K562 (cell line): ENCODE measurements around the gene EDEM1. TPM values are rescaled to one million over a fixed set of nuclear protein-coding genes. Genes with fewer than 3 reads are reported as not detected.
A peak's percentile ranks its signal among the peaks of the same experiment; 100 is the strongest.

Experiments
- ATAC-seq: fragments of 200-7000 bp; cut with Tn5 transposase; 3 replicates; pipeline ENCODE4 v1.9.1; 2020; ENCODE audit warnings: moderate library complexity
- BruUV-seq: library from RNA; stranded (reverse); fragments of 400-500 nt; replicated peaks from 2 replicates; lab custom pipeline; 2021; lab: Mats Ljungman, UMichigan
- CTCF ChIA-PET: fragments of 300-600 bp; formaldehyde crosslinking; extraction: SDS; loops from one replicate; lab custom pipeline; 2021; ENCODE audit warnings: low intra/inter-chr PET ratio; lab: Yijun Ruan, JAX
- POLR2A ChIA-PET: fragments of 300-600, 350-650 bp; sonication (Branson Sonifier 250); formaldehyde crosslinking; extraction: SDS; loops from one replicate; lab custom pipeline; 2021; ENCODE audit warnings: antibody characterized with exemption, inconsistent platforms; lab: Yijun Ruan, JAX
- DNase-seq, 4 experiments: peaks; one replicate each; pipeline versions ENCODE4 v3.0.0 to v3.0.0-alpha.2; 2011 to 2018; ENCODE audit warnings: low spot score in 3 of 4, mixed read lengths in 3 of 4; ENCODE audit errors: extremely low read depth in 1 of 4
- FAIRE-seq: peaks from 2 replicates; lab custom pipeline; 2011; peaks lifted over from hg19 to GRCh38; lab: Jason Lieb, UNC
- H2AFZ ChIP-seq: 2 replicates; pipeline ENCODE4 v1.6.0; 2011; ENCODE audit warnings: low read depth, low read length, control low read depth, inconsistent platforms
- H3K27ac ChIP-seq: fragments of 200-600 bp; 3 replicates; pipeline ENCODE4 v1.8.0; 2011; ENCODE audit warnings: low read depth, mild to moderate bottlenecking, control low read depth, inconsistent platforms, low read length, moderate library complexity, mixed read lengths; ENCODE audit errors: extremely low read depth
- H3K27me3 ChIP-seq, 2 experiments: fragments of 300-600 bp in 1 of 2; 2 replicates in 1 of 2; 3 replicates in 1 of 2; pipeline versions ENCODE4 v1.6.0 to v1.8.0; 2011; ENCODE audit warnings: inconsistent platforms in 2 of 2, low read length in 2 of 2, mild to moderate bottlenecking in 1 of 2, mixed read lengths in 1 of 2, moderate library complexity in 1 of 2; ENCODE audit not compliant: control insufficient read depth in 2 of 2, insufficient read depth in 2 of 2
- H3K36me3 ChIP-seq: fragments of 300-600 bp; 3 replicates; pipeline ENCODE4 v1.8.0; 2011; ENCODE audit warnings: mild to moderate bottlenecking, low read length, inconsistent platforms; ENCODE audit not compliant: control insufficient read depth, insufficient read depth
- H3K4me1 ChIP-seq, 2 experiments: fragments of 200-600 bp in 1 of 2; replicated peaks in 1 of 2; 2 replicates in 1 of 2; 3 replicates in 1 of 2; pipeline versions ENCODE4 v1.5.1 to v1.8.0; 2011; ENCODE audit warnings: inconsistent platforms in 2 of 2, low read length in 2 of 2, mild to moderate bottlenecking in 1 of 2, mixed read lengths in 1 of 2, moderate library complexity in 1 of 2; ENCODE audit not compliant: control insufficient read depth in 2 of 2, insufficient read depth in 2 of 2
- H3K4me2 ChIP-seq: 2 replicates; pipeline ENCODE4 v1.6.1; 2011; ENCODE audit warnings: low read length, control low read depth, inconsistent platforms, mixed read lengths; ENCODE audit not compliant: insufficient read depth
- H3K4me3 ChIP-seq: fragments of 200-600 bp; sonication (generic), shearing (Covaris generic); 2 replicates; pipeline ENCODE4 v1.5.1; 2016; ENCODE audit warnings: control low read depth, inconsistent platforms
- H3K79me2 ChIP-seq: fragments of 200-600 bp; 3 replicates; pipeline ENCODE4 v1.8.0; 2011; ENCODE audit warnings: low read length, inconsistent platforms; ENCODE audit not compliant: control insufficient read depth, insufficient read depth
- H3K9ac ChIP-seq, 2 experiments: 2 replicates each; pipeline versions ENCODE4 v1.6.0 to v1.6.1; 2011; ENCODE audit warnings: low read depth in 2 of 2, low read length in 2 of 2, control low read depth in 1 of 2, inconsistent platforms in 1 of 2, mild to moderate bottlenecking in 1 of 2, mixed read lengths in 1 of 2; ENCODE audit not compliant: insufficient read depth in 1 of 2
- H3K9me1 ChIP-seq: one replicate; pipeline ENCODE4 v1.6.0; 2011; ENCODE audit warnings: inconsistent platforms, mild to moderate bottlenecking, low read length, moderate library complexity; ENCODE audit not compliant: control insufficient read depth, insufficient read depth
- H3K9me3 ChIP-seq: replicated peaks from 2 replicates; pipeline ENCODE4 v1.5.1; 2011; ENCODE audit warnings: low read depth, low read length, inconsistent platforms; ENCODE audit not compliant: control insufficient read depth, insufficient read depth
- H4K20me1 ChIP-seq: replicated peaks from 2 replicates; pipeline ENCODE4 v1.6.1; 2011; ENCODE audit warnings: low read length, inconsistent platforms, mixed read lengths; ENCODE audit not compliant: control insufficient read depth, insufficient read depth
- DIDO1 ChIP-seq: fragments of 450-650 bp; IDR thresholded peaks from 2 replicates; pipeline ENCODE4 v1.6.1; 2016; ENCODE audit warnings: low read depth, missing biosample characterization, missing genetic modification characterization
- HOXB6 ChIP-seq: fragments of 250-450 bp; sonication (Bioruptor Pico); IDR thresholded peaks from 2 replicates; pipeline ENCODE4 v1.5.1; 2022; ENCODE audit warnings: mild to moderate bottlenecking, borderline replicate concordance
- MEIS2 ChIP-seq: fragments of 450-650 bp; IDR thresholded peaks from 2 replicates; pipeline ENCODE4 v1.6.1; 2014; ENCODE audit warnings: mild to moderate bottlenecking; ENCODE audit not compliant: partially characterized antibody
- MTF1 ChIP-seq: fragments of 250-450 bp; sonication (Bioruptor Pico); IDR thresholded peaks from 2 replicates; pipeline ENCODE4 v1.9.0; 2021; ENCODE audit warnings: moderate library complexity, mild to moderate bottlenecking, inconsistent platforms, borderline replicate concordance
- MYBL2 ChIP-seq, 2 experiments: fragments of 450-650 bp in 1 of 2; sonication (generic) in 1 of 2; formaldehyde crosslinking in 1 of 2; IDR thresholded peaks; 2 replicates each; pipeline versions ENCODE4 v1.6.1 to v1.8.1; 2017 to 2022; ENCODE audit warnings: borderline replicate concordance in 1 of 2, inconsistent platforms in 1 of 2, low read depth in 1 of 2, mild to moderate bottlenecking in 1 of 2, missing genetic modification reagents in 1 of 2, moderate library complexity in 1 of 2
- NFIX ChIP-seq: fragments of 250-450 bp; sonication (Bioruptor Pico); IDR thresholded peaks from 2 replicates; pipeline ENCODE4 v1.4.0; 2020; ENCODE audit warnings: low read depth, mild to moderate bottlenecking, moderate library complexity
- PPARD ChIP-seq: fragments of 250-450 bp; sonication (Bioruptor Pico); IDR thresholded peaks from 2 replicates; pipeline ENCODE4 v1.8.0; 2022; ENCODE audit warnings: inconsistent platforms, mild to moderate bottlenecking, moderate library complexity
- ZBTB11 ChIP-seq, 3 experiments: fragments of 200-800 bp in 1 of 3; fragments of 250-450 bp in 1 of 3; fragments of 450-650 bp in 1 of 3; sonication (Bioruptor Pico) in 1 of 3; sonication (Bioruptor generic) in 1 of 3; formaldehyde crosslinking in 1 of 3; IDR thresholded peaks; 2 replicates each; pipeline versions ENCODE4 v1.6.1 to v1.8.0; 2016 to 2022; ENCODE audit warnings: mild to moderate bottlenecking in 2 of 3, missing genetic modification characterization in 2 of 3, missing compliant biosample characterization in 1 of 3, moderate library complexity in 1 of 3
- ZNF140 ChIP-seq: fragments of 250-450 bp; sonication (Bioruptor Pico); IDR thresholded peaks from 2 replicates; pipeline ENCODE4 v1.8.0; 2021; ENCODE audit warnings: moderate library complexity, mild to moderate bottlenecking, inconsistent platforms
- ZNF165 ChIP-seq: fragments of 250-450 bp; sonication (Bioruptor Pico); IDR thresholded peaks from 2 replicates; pipeline ENCODE4 v1.4.0; 2020; ENCODE audit warnings: borderline replicate concordance
- ZNF277 ChIP-seq: fragments of 250-450 bp; sonication (Bioruptor Pico); IDR thresholded peaks from 2 replicates; pipeline ENCODE4 v1.8.0; 2022; ENCODE audit warnings: inconsistent platforms, mild to moderate bottlenecking, moderate library complexity, borderline replicate concordance
- ZNF408 ChIP-seq: fragments of 250-450 bp; sonication (Bioruptor Pico); IDR thresholded peaks from 2 replicates; pipeline ENCODE4 v1.4.0; 2020; ENCODE audit warnings: low read depth, mild to moderate bottlenecking, moderate library complexity
- ZNF707 ChIP-seq: fragments of 250-450 bp; sonication (Bioruptor Pico); conservative IDR thresholded peaks from 2 replicates; pipeline ENCODE4 v1.8.0; 2022; ENCODE audit warnings: inconsistent platforms, mild to moderate bottlenecking, moderate library complexity
- WGBS: fragments of 100-300 bp; shearing (Covaris generic); methylation state at CpG from one replicate; pipeline ENCODE4 v1.1.6; 2016; ENCODE audit warnings: low coverage, mixed read lengths; ENCODE audit not compliant: insufficient coverage; ENCODE audit errors: missing lambda C conversion rate; 5-methylcytosine and 5-hydroxymethylcytosine counted together
- in situ Hi-C: fragments of 300-500 bp; cut with MboI; formaldehyde crosslinking; loops from 4 replicates; pipeline ENCODE4 v1.15.0; 2018; ENCODE audit warnings: inconsistent platforms, mixed read lengths
- intact Hi-C: fragments of 100-400 bp; cut with micrococcal nuclease; formaldehyde crosslinking; loops from 2 replicates; pipeline ENCODE4 v1.14.2; 2022
- polyA plus RNA-seq, 8 experiments: library from polyadenylated mRNA; depleted of rRNA in 4 of 8; stranded (reverse) in 5 of 8; unstranded in 3 of 8; fragments of >200 nt; fragmentation: Nextera tagmentation in 2 of 8; fragmentation: Illumina TruSeq in 1 of 8; extraction: Ambion mirVana in 2 of 8; extraction: Trizol in 1 of 8; gene quantifications; 2 replicates each; pipeline versions ENCODE4 v1.2.1 to v1.2.3, GENCODE V29; 2011 to 2014; ENCODE audit warnings: inconsistent platforms in 1 of 8, missing spikeins in 1 of 8
- total RNA-seq, 7 experiments: library from RNA; depleted of rRNA in 6 of 7; stranded (reverse); fragments of >200 nt in 6 of 7; fragmentation: Illumina TruSeq in 2 of 7; extraction: Trizol in 2 of 7; gene quantifications; 2 replicates each; pipeline versions ENCODE4 v1.2.1 to v1.2.3, GENCODE V29; 2011 to 2021; ENCODE audit warnings: low replicate concordance in 1 of 7
- TF ChIP-seq, protein P1 (sequence below): fragments of 450-650 bp; formaldehyde crosslinking; IDR thresholded peaks from 2 replicates; pipeline ENCODE4 v1.4.0; 2022; ENCODE audit warnings: mild to moderate bottlenecking, moderate library complexity

Gene EDEM1
- total and polyA plus RNA-seq, 9 of the 15 experiments (the other 6 are each of a cell fraction or from before 2014, with no cell fraction given): 6.2 to 36.7 (median 14.3) TPM

GRCh38 chr3:5145120-5145519 lies 42.4 kb upstream of the EDEM1 start:
- H4K20me1 ChIP-seq: peaks cover 20% of the 10 kb centered on the region
- TF ChIP-seq HOXB6 (0 out of 2 replicates have a peak, but pooled peaks have one; percentile 55), MEIS2 (no peak), ZNF140 (0 out of 2 replicates have a peak, but pooled peaks have one; percentile 47), ZNF165 (no peak), NFIX (peak; percentile 56), MTF1 (CRISPR knock-in tag) (peak; percentile 48; the same call in 1 of the 2 replicates), MYBL2 (IDR thresholded peaks at IDR 0.05; ENCODE audit: low read depth) (no peak), MYBL2 (CRISPR knock-in tag; IDR thresholded peaks at IDR 0.05; ENCODE audit: borderline replicate concordance) (no peak), ZNF408 (CRISPR knock-in tag) (peak; percentile 87; the same call in 1 of the 2 replicates), PPARD (CRISPR knock-in tag) (0 out of 2 replicates have a peak, but pooled peaks have one; percentile 54), ZBTB11 (CRISPR knock-in tag; IDR thresholded peaks at IDR 0.05) (peak in 1 of 3 experiments; percentile 56; a peak in 1 of 6 replicates), ZNF277 (CRISPR knock-in tag) (peak; percentile 96), DIDO1 (no peak), ZNF707 (CRISPR knock-in tag) (peak; percentile 62; the same call in 1 of the 2 replicates)
- TF ChIP-seq, protein P1, sequence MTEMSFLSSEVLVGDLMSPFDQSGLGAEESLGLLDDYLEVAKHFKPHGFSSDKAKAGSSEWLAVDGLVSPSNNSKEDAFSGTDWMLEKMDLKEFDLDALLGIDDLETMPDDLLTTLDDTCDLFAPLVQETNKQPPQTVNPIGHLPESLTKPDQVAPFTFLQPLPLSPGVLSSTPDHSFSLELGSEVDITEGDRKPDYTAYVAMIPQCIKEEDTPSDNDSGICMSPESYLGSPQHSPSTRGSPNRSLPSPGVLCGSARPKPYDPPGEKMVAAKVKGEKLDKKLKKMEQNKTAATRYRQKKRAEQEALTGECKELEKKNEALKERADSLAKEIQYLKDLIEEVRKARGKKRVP (CRISPR knock-in tag): no peak
- H3K27me3 ChIP-seq: no peaks in the 10 kb centered on the region
- ChIA-PET CTCF (no interaction called here), POLR2A (interaction anchor here (0.6 to 0.9 kb wide), 3 partner anchors 11 to 76 kb away, joined by 3 read pairs; no protein-coding TSS in a partner anchor)
- H2AFZ ChIP-seq: no peak overlapping the region
- FAIRE-seq (no peak), DNase-seq (no peak), ATAC-seq (no peak)
- no peak overlapping the region for H3K4me3 ChIP-seq
- no peaks in the 10 kb centered on the region for H3K9me3 ChIP-seq
- no peaks in the 10 kb centered on the region for H3K9me1 ChIP-seq
- H3K36me3 ChIP-seq: peaks cover 7% of the 10 kb centered on the region; the same call in 2 of the 3 replicates
- peaks cover 100% of the 10 kb centered on the region for H3K79me2 ChIP-seq
- in situ Hi-C loops: no loop called here
- no peak overlapping the region for H3K9ac ChIP-seq
- no peak overlapping the region for H3K27ac ChIP-seq
- H3K4me1 ChIP-seq: peaks cover 7 to 22% of the 10 kb centered on the region in 2 experiments; a peak in 3 of 5 replicates
- no TSS peak for BruUV-seq
- no peak overlapping the region for H3K4me2 ChIP-seq
- intact Hi-C loops: no loop called here
- 87% methylated on average over 5 of the region's 5 CpGs for WGBS
